HUDEP-2 (cell line): ENCODE measurements around the gene CCDC40.
"Not testable (repeated sequence)": the region's sequence is repeated elsewhere in the genome, so short reads cannot be mapped to it uniquely, and the experiment has no call there.

ENCODE experiments used
- DNase-seq, 76 experiments: peaks; one replicate each; lab custom pipeline; 2025; ENCODE audit not compliant: unreplicated experiment in 76 of 76; lab: John Stamatoyannopoulos, UW

CCDC40 gene

DNA sequence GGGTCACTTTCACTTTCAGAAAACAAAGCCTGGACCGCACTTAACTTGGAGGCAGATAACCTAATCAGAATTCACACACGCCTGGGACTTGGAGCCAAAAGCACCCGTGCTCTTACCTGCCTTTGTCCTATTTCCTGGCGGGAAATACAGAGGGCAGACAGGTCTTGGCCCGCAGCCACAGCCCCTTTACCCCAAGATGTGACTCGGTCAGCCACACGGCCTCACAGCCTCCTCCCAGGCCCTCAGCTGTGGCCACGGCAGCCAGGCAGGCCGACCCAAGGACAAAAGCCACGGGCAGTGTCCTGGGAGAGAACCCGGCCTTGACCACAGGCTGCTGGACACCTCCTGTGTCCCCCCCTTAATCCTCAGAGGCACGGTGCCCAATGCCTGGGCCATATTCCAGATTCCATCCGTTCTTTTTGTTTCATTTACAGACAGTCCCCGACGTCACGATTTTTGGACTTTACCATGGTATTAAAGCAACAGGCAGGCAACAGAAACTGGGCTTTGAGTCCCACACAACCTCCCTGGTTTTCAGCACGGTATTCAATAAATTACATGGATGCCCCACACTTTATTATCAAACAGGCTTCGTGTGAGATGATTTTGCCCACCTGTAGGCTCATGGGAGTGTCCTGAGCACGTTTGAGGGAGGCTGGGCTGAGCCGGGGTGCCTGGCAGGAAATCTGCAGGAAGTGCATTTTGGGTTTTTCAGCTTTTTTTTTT is 34.8 kb downstream of the CCDC40 start:
- no peak for DNase-seq

- no peak for DNase-seq
Observed at GRCh38 chr17:80072410-80072809, 36.0 kb downstream of the CCDC40 start.

- no peak for DNase-seq
Observed at GRCh38 chr17:80080081-80080480, 43.6 kb downstream of the CCDC40 start.

- DNase-seq, result no peak
Observed at GRCh38 chr17:80081596-80081995, 45.2 kb downstream of the CCDC40 start.

DNA sequence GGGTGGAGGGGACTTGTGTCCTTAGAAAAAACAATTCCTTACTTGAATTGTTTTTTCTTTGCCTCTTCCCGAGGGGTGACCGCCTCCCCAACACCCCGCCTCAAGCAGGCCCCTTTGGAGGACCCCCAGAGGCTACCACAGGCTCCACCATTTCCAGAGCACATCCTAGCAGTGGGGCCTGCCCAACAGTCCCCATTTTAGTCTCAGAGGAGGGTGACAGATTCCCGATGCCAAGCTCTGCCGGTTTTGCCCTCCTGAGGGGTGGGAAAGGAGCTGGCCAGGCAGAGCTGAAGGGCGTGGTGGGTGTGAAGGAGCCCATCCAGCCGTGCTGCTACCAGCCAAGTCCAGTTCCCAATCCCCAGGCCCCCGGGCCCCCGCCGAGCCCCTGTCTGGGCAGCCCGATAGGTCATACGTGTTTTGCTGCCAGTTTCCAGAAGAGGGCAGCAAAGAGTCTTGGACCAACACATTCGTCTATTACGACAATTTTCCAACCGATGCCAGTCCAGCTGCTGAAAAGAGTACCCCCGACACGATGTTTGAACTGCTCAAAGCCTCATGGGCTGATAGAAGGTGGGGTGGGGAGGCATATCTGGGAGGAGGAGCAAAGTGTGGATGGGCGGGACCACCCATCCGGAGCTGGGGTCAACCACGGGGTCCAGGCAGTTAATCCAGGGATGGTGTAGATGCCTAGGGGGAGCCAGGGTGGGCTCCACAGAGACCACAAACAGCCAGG is 46.1 kb downstream of the CCDC40 start:
- peak in 50 of 76 experiments; percentile 5 to 67 (median 24) for DNase-seq

DNA sequence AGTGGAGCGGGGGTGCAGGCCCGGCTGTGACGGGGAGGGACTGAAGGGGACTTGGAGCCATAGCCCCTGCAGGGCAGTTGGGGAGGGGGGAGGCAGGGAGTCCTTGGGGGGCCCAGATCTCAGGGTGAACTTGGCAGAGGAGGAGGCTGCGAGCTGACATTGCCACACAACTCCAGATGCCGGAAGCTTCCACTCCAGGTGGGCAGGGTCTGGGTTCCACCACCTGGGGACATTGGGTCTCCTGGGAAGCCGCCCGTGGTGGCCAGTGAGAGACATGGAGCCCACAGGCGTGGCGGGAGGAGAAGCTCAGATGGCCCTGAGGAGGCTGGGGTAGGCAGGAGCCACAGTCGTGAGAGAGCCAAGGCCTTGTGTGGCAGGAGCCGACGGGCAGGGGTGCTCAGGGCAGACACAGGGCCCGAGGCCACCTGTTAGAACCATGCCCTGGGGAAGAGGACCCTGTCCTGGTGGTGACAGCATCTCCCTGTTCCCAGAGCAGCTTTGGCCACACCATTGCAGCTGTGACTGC is 46.8 kb downstream of the CCDC40 start:
- DNase-seq, result no peak

- no peak for DNase-seq
Observed at GRCh38 chr17:80084773-80085172, 48.3 kb downstream of the CCDC40 start.

DNA sequence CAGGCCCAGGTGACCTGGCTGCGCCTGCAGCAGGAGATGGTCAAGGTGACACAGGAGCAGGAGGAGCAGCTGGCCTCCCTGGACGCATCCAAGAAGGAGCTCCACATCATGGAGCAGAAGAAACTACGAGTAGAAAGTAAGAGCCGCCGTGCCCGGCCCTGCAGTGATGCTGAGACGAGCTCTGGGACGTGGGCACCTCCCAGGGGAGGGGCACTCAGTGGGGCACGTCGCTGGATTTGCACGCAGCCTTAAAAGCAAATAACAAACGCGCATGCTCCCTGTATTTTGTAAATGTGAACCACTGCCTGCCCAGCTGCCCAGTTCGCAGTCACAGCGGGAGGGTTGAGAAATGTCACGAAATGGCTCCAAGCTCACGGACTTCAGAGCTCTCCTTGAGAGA is 49.6 kb downstream of the CCDC40 start:
- no peak for DNase-seq

DNA sequence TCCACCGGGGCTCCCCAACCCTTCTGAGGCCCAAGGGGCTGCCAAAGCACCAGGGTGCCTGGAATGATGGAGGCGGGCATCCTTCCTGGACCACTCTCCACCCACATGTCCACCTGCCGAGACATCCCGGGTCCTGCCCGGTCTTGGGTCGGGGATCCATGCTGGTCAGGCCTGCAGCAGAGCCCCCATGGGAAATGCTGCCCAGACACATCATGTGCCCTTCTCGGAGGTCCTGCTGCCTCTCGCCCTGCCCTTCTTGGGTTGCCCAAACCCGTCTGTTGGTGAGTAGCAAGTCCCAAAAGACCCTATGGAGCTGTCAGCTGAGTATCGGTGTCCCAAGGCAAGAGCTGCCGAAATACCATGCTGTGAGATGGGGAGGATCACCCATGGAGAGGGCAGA is 50.2 kb downstream of the CCDC40 start:
- no peak for DNase-seq

- no peak for DNase-seq
Observed at GRCh38 chr17:80087346-80088265, 51.2 kb downstream of the CCDC40 start.

GRCh38 chr17:80089762-80090161 is 53.3 kb downstream of the CCDC40 start:
- no peak for DNase-seq

GRCh38 chr17:80090164-80090563 is 53.7 kb downstream of the CCDC40 start:
- DNase-seq, result not testable (repeated sequence)

DNA sequence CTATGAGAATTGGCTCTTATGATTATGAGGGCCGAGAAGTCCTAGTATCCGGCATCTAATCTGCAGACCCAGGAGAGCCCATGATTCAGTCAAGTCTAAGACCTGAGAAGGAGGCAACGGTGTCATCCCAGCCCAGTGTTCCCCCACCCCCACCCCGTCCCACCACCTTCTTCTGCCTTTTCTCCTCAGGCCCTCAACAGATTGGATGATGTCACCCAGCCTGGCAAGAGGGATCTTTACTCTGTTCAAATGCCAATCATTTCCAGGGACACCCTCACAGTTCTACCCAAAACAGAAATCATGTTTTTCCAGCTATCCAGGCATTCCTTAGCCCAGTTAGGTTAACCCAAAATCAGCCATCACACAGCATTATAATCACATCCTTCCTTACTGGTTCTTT is 54.9 kb downstream of the CCDC40 start:
- DNase-seq, result no peak

DNA sequence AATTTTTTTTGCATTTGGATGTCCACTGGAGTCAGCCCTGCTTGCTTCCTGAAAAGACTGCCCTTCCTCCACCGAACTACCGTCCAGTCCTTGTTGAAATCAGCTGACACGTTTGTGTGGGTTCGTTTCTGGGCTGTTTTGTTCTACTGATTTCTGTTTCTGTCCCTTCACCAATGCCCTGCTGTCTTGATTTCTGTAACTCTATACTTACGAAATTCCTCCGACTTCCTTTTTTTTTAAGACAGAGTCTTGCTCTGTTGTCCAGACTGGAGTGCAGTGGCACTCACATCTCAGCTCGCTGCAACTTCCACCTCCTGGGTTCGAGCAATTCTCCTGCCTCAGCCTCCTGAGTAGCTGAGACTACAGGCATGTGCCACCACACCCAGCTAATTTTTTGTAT is 56.5 kb downstream of the CCDC40 start:
- DNase-seq, result no peak

GRCh38 chr17:80095038-80095843 is 58.8 kb downstream of the CCDC40 start:
- no peak for DNase-seq

DNA sequence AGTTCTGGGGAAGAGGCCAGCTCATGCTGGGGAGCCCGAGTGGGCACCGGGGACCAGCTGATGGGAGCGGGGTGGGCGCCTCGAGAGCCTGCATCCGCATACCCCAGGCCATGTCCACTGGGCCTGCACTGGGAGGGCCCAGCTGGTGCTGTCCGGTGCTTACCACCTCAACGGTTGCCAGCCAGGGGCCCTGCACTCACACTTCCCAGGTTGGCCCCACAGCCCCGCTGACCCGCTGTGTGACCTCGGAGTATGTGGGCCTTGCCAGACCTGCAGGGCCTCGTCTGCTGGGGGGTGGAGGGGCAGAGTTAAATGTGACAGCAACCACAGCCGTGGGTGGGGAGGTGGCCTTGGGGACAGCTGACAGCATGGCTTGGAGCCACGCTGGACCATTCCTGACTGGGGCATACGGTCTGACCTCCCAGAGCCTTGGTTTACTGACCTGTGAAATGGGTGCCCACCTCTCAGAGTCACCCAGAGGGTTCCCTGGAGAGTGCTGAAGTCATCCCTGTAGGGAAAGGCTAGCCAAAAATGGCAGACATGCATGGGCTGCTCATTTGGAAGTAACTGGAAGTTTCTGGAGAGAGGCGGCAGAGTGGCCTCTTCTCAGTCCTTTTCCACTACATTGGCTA is 59.5 kb downstream of the CCDC40 start:
- no peak for DNase-seq

DNA sequence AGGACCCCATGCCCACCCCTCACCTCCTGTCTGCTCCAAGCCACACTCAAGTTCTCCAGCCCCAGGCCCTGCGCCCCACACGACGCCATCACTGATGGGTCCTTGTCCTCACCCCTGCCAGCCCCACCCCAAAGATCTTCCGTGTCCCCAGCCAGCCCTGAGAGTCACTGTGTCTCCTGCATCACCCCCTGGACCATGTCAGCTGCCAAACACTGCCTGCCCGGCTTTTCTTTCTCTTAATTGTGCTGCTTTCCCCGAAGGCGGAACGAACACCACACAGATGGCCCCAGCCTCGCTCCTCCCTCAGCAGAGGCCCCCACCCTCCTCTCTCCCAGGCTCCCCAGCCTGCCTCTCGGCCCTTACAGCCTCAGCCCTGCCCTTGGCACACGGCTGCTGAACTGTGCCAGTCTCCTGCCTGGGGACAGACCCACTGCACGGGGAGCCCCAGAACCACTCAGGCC is 60.1 kb downstream of the CCDC40 start:
- no peak for DNase-seq

GRCh38 chr17:80097127-80097621 is 60.7 kb downstream of the CCDC40 start:
- DNase-seq, result no peak
